ENCODE measurements around the gene DPH2. TPM values are rescaled to one million over a fixed set of nuclear protein-coding genes. Genes with fewer than 3 reads are reported as not detected.

Gene DPH2
- total RNA-seq, 1 donor from 2014 or later, result 17.1 TPM

GRCh38 chr1:43958351-43959255 is 11.2 kb upstream of the DPH2 start:
- H3K9me3 Mint-ChIP-seq (ENCODE audit: unreplicated experiment), result no peaks in the 10 kb centered on the region
- DNase-seq (ENCODE audit: low spot score), result no peak
- H3K27me3 Mint-ChIP-seq (ENCODE audit: unreplicated experiment), result peaks cover 2% of the 10 kb centered on the region
- H3K4me1 Mint-ChIP-seq (ENCODE audit: unreplicated experiment), result peaks cover under 1% of the 10 kb centered on the region
- H3K36me3 Mint-ChIP-seq (ENCODE audit: low read depth, unreplicated experiment), result peaks cover 36% of the 10 kb centered on the region
- TF ChIP-seq, protein P1, sequence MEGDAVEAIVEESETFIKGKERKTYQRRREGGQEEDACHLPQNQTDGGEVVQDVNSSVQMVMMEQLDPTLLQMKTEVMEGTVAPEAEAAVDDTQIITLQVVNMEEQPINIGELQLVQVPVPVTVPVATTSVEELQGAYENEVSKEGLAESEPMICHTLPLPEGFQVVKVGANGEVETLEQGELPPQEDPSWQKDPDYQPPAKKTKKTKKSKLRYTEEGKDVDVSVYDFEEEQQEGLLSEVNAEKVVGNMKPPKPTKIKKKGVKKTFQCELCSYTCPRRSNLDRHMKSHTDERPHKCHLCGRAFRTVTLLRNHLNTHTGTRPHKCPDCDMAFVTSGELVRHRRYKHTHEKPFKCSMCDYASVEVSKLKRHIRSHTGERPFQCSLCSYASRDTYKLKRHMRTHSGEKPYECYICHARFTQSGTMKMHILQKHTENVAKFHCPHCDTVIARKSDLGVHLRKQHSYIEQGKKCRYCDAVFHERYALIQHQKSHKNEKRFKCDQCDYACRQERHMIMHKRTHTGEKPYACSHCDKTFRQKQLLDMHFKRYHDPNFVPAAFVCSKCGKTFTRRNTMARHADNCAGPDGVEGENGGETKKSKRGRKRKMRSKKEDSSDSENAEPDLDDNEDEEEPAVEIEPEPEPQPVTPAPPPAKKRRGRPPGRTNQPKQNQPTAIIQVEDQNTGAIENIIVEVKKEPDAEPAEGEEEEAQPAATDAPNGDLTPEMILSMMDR (IDR thresholded peaks at IDR 0.05; ENCODE audit: unreplicated experiment), result no peak
- no peak overlapping the region for H3K27ac Mint-ChIP-seq (ENCODE audit: unreplicated experiment)
- H3K4me3 Mint-ChIP-seq (ENCODE audit: unreplicated experiment), result peak overlapping the region; percentile 57

- no peak for DNase-seq (ENCODE audit: low spot score)
- TF ChIP-seq, protein P1 (IDR thresholded peaks at IDR 0.05; ENCODE audit: unreplicated experiment), result no peak
- Mint-ChIP-seq H3K9me3 (ENCODE audit: unreplicated experiment) (no peaks in the 10 kb centered on the region), H3K4me3 (ENCODE audit: unreplicated experiment) (peak overlapping the region; percentile 68), H3K36me3 (ENCODE audit: low read depth, unreplicated experiment) (peaks cover 36% of the 10 kb centered on the region), H3K27ac (ENCODE audit: unreplicated experiment) (no peak overlapping the region), H3K4me1 (ENCODE audit: unreplicated experiment) (no peaks in the 10 kb centered on the region), H3K27me3 (ENCODE audit: unreplicated experiment) (peaks cover 2% of the 10 kb centered on the region)
Measured at GRCh38 chr1:43960798-43961197, 9.0 kb upstream of the DPH2 start.

GRCh38 chr1:43961692-43962091 is 8.1 kb upstream of the DPH2 start:
- Mint-ChIP-seq H3K27ac (ENCODE audit: unreplicated experiment) (no peak overlapping the region), H3K36me3 (ENCODE audit: low read depth, unreplicated experiment) (peaks cover 37% of the 10 kb centered on the region), H3K4me1 (ENCODE audit: unreplicated experiment) (no peaks in the 10 kb centered on the region)

GRCh38 chr1:43962324-43962723 is 7.5 kb upstream of the DPH2 start:
- peak overlapping the region; percentile 32 for H3K4me3 Mint-ChIP-seq (ENCODE audit: unreplicated experiment)
- TF ChIP-seq, protein P1 (IDR thresholded peaks at IDR 0.05; ENCODE audit: unreplicated experiment), result no peak
- H3K27me3 Mint-ChIP-seq (ENCODE audit: unreplicated experiment), result peaks cover 2% of the 10 kb centered on the region
- no peak for DNase-seq (ENCODE audit: low spot score)
- H3K4me1 Mint-ChIP-seq (ENCODE audit: unreplicated experiment), result no peaks in the 10 kb centered on the region
- peaks cover 34% of the 10 kb centered on the region for H3K36me3 Mint-ChIP-seq (ENCODE audit: low read depth, unreplicated experiment)
- H3K27ac Mint-ChIP-seq (ENCODE audit: unreplicated experiment), result peak overlapping the region; percentile 17
- H3K9me3 Mint-ChIP-seq (ENCODE audit: unreplicated experiment), result no peaks in the 10 kb centered on the region

More at GRCh38 chr1:43961692-43962091, 8.1 kb upstream of the DPH2 start:
- peaks cover 2% of the 10 kb centered on the region for H3K27me3 Mint-ChIP-seq (ENCODE audit: unreplicated experiment)
- no peak overlapping the region for H3K4me3 Mint-ChIP-seq (ENCODE audit: unreplicated experiment)
- no peaks in the 10 kb centered on the region for H3K9me3 Mint-ChIP-seq (ENCODE audit: unreplicated experiment)
- TF ChIP-seq, protein P1 (IDR thresholded peaks at IDR 0.05; ENCODE audit: unreplicated experiment), result no peak
- DNase-seq (ENCODE audit: low spot score), result no peak

DNA sequence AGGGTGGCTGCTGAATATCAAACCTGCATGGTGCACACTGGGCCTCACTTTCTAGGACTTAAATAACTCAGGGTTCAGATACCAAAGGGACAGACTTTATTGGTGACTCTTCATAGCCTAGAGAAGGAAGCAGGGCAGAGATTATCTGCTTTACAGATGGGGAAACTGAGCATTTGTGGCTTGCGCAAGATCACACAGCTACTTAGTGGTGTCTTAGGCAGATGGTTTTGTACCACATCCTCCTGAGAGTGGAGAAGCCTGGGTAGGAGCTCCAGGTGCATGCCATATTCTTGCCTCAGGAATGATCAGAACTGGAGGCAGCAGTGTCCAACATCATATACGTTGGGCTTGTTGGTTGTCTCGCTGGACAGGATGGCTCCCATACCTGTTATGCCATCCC is 6.8 kb upstream of the DPH2 start:
- DNase-seq (ENCODE audit: low spot score), result no peak
- Mint-ChIP-seq H3K36me3 (ENCODE audit: low read depth, unreplicated experiment) (peaks cover 37% of the 10 kb centered on the region), H3K4me3 (ENCODE audit: unreplicated experiment) (no peak overlapping the region), H3K27me3 (ENCODE audit: unreplicated experiment) (peaks cover 2% of the 10 kb centered on the region), H3K27ac (ENCODE audit: unreplicated experiment) (no peak overlapping the region), H3K9me3 (ENCODE audit: unreplicated experiment) (no peaks in the 10 kb centered on the region), H3K4me1 (ENCODE audit: unreplicated experiment) (no peaks in the 10 kb centered on the region)
- TF ChIP-seq, protein P1 (IDR thresholded peaks at IDR 0.05; ENCODE audit: unreplicated experiment), result no peak

Measured in endothelial cell (in vitro differentiated cells).